Right forelimb (tissue), 1 donor: ENCODE results near the gene KCNQ1.

Experiments used
- DNase-seq: peaks from one replicate; pipeline ENCODE4 v3.0.0-alpha.2; 2018

The KCNQ1 gene

GRCh38 chr11:2444821-2445745 lies at the start of gene KCNQ1:
TSS of gene KCNQ1 (plus strand) at chr11:2445008. CDS start at chr11:2445099, 91 bp downstream.
- no peak for DNase-seq

- no peak for DNase-seq
Measured at GRCh38 chr11:2395211-2395730, 49.5 kb upstream of the KCNQ1 start.

GRCh38 chr11:2395856-2396255 lies 49.0 kb upstream of the KCNQ1 start:
- DNase-seq, result no peak

- no peak for DNase-seq
Measured at GRCh38 chr11:2396471-2396870, 48.3 kb upstream of the KCNQ1 start.

DNA sequence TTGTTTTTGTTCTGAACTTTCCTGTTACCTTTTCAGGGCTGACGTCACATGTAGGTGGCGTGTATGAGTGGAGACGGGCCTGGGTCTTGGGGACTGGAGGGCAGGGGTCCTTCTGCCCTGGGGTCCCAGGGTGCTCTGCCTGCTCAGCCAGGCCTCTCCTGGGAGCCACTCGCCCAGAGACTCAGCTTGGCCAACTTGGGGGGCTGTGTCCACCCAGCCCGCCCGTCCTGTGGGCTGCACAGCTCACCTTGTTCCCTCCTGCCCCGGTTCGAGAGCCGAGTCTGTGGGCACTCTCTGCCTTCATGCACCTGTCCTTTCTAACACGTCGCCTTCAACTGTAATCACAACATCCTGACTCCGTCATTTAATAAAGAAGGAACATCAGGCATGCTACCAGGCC lies 47.8 kb upstream of the KCNQ1 start:
- no peak for DNase-seq

- DNase-seq, result no peak
Measured at GRCh38 chr11:2398664-2399355, 46.0 kb upstream of the KCNQ1 start.

- no peak for DNase-seq
Measured at GRCh38 chr11:2399488-2400068, 45.2 kb upstream of the KCNQ1 start.

GRCh38 chr11:2400069-2400761 lies 44.6 kb upstream of the KCNQ1 start, which contains the start of gene TSSC4:
TSS of gene TSSC4 (plus strand) at chr11:2400750. CDS start at chr11:2402634, 1,884 bp downstream.
- peak; percentile 100 for DNase-seq

GRCh38 chr11:2400762-2401435 lies 43.9 kb upstream of the KCNQ1 start:
- DNase-seq, result no peak

DNA sequence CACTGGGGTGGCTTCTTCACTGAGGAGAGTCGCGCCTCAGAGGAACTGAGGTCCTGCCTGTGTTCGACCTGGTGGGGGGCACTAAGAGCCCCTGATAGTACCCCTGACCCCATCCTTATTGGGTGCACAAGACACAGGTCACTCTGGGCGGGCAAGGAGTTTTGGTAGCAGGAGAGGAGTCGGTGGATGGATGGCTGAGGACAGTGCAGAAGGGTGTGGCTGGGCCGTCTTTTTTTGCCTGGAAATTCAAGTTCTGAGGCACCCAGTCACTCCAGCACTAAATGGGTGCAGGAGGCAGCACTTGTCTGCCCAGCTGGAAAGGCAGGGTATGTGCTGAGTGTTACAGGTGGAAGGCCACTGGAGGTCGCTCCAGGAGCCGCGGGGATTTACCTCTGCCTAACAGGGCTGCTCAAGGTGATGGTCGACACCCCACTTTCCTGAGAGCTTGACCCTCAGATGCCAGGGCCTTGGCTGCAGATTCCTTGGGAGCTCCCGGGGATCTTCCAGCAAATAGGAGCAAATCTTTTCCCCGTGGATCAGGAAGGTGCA lies 43.3 kb upstream of the KCNQ1 start:
- no peak for DNase-seq

DNA sequence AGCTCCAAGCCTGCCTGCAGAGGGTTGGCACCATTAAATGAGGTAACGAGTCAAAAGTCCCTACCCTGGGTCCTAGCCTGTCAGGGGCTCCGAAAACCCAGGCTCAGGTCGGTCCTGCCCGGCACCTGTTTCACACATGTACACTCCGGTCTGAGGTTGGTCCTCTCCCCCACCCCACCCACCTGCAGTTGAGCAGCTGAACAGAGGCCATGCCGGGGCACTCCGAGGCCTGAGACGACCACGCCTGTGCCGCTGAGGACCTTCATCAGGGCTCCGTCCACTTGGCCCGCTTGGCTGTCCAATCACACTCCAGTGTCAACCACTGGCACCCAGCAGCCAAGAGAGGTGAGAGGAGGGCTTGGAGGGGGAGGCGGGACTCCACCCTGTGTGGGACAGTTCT lies 42.7 kb upstream of the KCNQ1 start:
- DNase-seq, result no peak

DNA sequence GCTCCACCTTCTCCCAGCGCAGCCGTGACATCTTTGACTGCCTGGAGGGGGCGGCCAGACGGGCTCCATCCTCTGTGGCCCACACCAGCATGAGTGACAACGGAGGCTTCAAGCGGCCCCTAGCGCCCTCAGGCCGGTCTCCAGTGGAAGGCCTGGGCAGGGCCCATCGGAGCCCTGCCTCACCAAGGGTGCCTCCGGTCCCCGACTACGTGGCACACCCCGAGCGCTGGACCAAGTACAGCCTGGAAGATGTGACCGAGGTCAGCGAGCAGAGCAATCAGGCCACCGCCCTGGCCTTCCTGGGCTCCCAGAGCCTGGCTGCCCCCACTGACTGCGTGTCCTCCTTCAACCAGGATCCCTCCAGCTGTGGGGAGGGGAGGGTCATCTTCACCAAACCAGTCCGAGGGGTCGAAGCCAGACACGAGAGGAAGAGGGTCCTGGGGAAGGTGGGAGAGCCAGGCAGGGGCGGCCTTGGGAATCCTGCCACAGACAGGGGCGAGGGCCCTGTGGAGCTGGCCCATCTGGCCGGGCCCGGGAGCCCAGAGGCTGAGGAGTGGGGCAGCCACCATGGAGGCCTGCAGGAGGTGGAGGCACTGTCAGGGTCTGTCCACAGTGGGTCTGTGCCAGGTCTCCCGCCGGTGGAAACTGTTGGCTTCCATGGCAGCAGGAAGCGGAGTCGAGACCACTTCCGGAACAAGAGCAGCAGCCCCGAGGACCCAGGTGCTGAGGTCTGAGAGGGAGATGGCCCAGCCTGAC lies 41.7 kb upstream of the KCNQ1 start:
- DNase-seq, result no peak

DNA sequence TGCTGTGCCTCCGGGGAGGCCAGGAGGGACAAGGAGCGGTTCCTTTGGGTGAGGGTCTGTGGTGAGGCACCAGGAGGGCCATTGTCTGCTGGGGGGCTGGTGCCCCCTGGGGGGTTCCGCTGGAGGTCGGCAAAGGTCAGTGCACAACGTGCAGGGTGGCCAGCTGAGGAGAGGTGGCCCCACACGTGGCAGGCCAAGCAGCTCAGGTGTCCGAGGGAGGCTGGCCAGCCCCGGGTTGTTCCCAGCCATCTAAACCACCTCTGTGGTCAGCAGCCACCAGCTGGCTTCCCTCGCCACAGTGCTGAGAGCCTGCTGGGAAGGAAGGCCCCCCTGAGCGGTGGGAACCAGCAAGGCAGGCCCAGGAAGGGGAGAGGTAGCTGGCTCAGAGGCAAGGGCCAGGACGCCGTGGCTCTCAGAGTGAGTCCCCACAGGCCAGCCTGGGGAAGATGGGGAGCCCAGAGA lies 40.0 kb upstream of the KCNQ1 start:
- DNase-seq, result no peak

DNA sequence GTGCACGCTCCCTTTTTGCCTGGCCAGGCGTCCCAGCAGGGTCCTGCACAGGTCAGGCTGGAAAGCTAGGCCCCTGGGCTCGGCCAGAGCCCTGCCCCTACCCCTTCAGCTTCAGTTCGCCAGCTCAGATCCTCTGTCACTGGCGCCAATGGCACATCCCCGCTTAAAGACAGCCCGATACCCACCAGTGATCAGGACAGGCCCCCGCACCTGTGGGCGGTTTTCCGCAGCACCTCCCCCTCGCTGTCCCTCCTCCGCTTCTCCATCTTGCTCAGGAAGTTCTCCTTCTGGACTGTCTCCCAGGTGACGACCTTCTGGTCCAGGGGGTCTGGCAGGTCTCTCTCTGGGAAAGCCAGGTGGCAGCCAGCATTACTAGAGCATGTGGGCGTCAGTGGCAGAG lies 38.4 kb upstream of the KCNQ1 start:
- DNase-seq, result no peak

- DNase-seq, result no peak
Measured at GRCh38 chr11:2406878-2407410, 37.9 kb upstream of the KCNQ1 start.

GRCh38 chr11:2408671-2409070 lies 36.1 kb upstream of the KCNQ1 start:
- DNase-seq, result no peak

DNA sequence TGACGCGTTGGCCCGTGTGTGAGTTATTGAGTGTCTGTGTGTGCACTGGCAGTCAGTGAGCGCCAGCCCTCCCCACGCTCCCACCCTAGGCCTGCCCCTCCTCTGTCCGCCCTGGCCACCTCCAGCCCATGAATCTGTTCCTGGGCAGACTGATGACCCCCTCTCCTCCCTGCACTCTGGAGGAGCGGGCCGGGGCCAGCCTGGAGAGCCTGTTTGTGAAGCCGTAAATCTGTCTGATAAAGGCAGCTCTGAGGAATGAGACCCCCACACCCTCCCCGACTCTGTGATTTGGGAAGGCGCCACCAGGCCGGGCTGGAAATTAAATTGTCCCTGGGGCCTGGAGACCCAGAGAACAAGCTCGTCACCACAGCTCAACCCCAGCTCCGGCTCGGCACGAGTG lies 35.7 kb upstream of the KCNQ1 start:
- DNase-seq, result no peak

DNA sequence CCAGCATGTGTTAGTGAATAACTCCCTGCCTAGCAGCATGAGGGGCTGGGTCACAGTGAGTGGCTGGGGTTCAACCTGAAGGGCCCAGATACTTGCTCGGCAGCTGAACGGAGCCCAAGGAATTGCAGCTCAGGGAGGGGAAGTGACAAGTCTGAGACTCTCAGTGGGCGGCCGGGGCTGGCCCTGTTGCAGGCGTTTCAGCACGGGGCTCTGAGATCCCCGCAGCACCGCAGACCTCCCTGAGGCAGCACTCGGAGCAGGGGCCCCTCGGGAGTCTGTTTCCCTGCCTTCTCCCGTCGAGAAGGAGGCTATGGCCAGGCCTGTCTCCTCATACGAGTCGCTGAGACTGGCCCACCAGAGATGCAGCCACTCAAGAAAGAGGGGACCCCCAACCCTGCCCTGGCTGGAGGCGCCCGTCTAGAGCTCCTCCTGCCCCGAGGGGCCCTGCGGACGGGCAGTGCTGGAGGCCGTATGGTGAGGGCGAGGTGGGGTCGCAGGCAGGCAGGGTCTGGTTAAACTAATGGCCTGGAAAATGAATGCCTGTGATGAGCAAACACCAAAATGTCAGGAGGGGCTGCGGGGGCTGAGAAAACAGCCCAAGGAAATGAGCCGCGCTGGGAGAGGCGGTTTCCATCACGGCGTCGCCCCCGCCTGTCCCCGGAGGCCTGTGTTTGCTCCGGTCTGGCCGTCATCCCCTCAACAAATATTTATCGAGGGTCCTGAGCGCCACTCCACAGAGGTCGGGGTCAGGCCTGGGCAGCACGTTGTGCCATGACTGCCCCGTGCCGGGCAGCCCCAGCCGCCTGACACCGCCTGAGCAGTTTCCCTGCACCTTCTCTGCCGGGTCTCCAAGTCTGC lies 35.0 kb upstream of the KCNQ1 start:
- no peak for DNase-seq

- no peak for DNase-seq
Measured at GRCh38 chr11:2410616-2411015, 34.2 kb upstream of the KCNQ1 start.
